H1 (cell line): ENCODE results near the gene PTTG1IP. TPM values are rescaled to one million over a fixed set of nuclear protein-coding genes. Genes with fewer than 3 reads are reported as not detected.

Experiments used
- CTCF ChIA-PET: fragments of 300-600 bp; sonication (Branson Sonifier 250); formaldehyde crosslinking; loops from one replicate; lab custom pipeline; 2021; ENCODE audit not compliant: partially characterized antibody; lab: Charles Lee
- POLR2A ChIA-PET: fragments of 300-600 bp; sonication (Branson Sonifier 250); formaldehyde crosslinking; loops from one replicate; lab custom pipeline; 2021; ENCODE audit warnings: inconsistent platforms; ENCODE audit not compliant: partially characterized antibody; lab: Charles Lee
- DNase-seq, 2 experiments: peaks; one replicate each; pipeline versions ENCODE4 v3.0.0 to v3.0.0-alpha.2; 2010 to 2022; ENCODE audit warnings: low spot score in 2 of 2, low read depth in 1 of 2, mixed read lengths in 1 of 2
- FAIRE-seq: peaks from 2 replicates; lab custom pipeline; 2011; peaks lifted over from hg19 to GRCh38; lab: Jason Lieb, UNC
- H2AFZ ChIP-seq: 2 replicates; pipeline ENCODE4 v1.8.1; 2012; ENCODE audit warnings: low read length, inconsistent platforms
- H2AK5ac ChIP-seq: 2 replicates; pipeline ENCODE4 v1.6.1; 2013; ENCODE audit warnings: low read depth, low read length
- H2BK120ac ChIP-seq: replicated peaks from 2 replicates; pipeline ENCODE3; 2013; ENCODE audit warnings: low read depth, low read length, inconsistent platforms
- H2BK12ac ChIP-seq: 2 replicates; pipeline ENCODE4 v1.6.1; 2013; ENCODE audit warnings: low read depth, low read length
- H2BK15ac ChIP-seq: 2 replicates; pipeline ENCODE4 v1.6.1; 2013; ENCODE audit warnings: low read length
- H2BK20ac ChIP-seq: 2 replicates; pipeline ENCODE4 v1.6.1; 2013; ENCODE audit warnings: low read length
- H2BK5ac ChIP-seq: 2 replicates; pipeline ENCODE4 v1.6.1; 2013; ENCODE audit warnings: low read depth, low read length
- H3K14ac ChIP-seq: 2 replicates; pipeline ENCODE4 v1.6.1; 2013; ENCODE audit warnings: inconsistent platforms; ENCODE audit not compliant: insufficient read length
- H3K18ac ChIP-seq: 2 replicates; pipeline ENCODE4 v1.6.1; 2013; ENCODE audit warnings: low read length; ENCODE audit errors: extremely low read depth
- H3K23ac ChIP-seq: 2 replicates; pipeline ENCODE4 v1.6.1; 2013; ENCODE audit warnings: inconsistent platforms; ENCODE audit not compliant: insufficient read length
- H3K23me2 ChIP-seq: 2 replicates; pipeline ENCODE4 v1.6.1; 2013; ENCODE audit warnings: low read depth, low read length
- H3K27ac ChIP-seq: 2 replicates; pipeline ENCODE4 v1.6.1; 2011; ENCODE audit warnings: low read depth, low read length, inconsistent platforms
- H3K27me3 ChIP-seq, 4 experiments: replicated peaks in 1 of 4; 1 replicate in 1 of 4; 2 replicates in 3 of 4; pipeline versions ENCODE4 v1.6.1 to v1.8.1; 2011 to 2013; ENCODE audit warnings: low read length in 3 of 4, mild to moderate bottlenecking in 3 of 4, inconsistent platforms in 2 of 4, mixed read lengths in 2 of 4, moderate library complexity in 1 of 4; ENCODE audit not compliant: control insufficient read depth in 3 of 4, insufficient read depth in 3 of 4; ENCODE audit errors: extremely low read depth in 1 of 4
- H3K36me3 ChIP-seq, 4 experiments: 2 replicates each; pipeline versions ENCODE4 v1.6.1 to v1.8.1; 2011 to 2013; ENCODE audit warnings: mild to moderate bottlenecking in 4 of 4, low read length in 3 of 4, moderate library complexity in 2 of 4, control low read depth in 1 of 4, inconsistent platforms in 1 of 4; ENCODE audit not compliant: insufficient read depth in 4 of 4, control insufficient read depth in 2 of 4
- H3K4ac ChIP-seq: replicated peaks from 2 replicates; pipeline ENCODE3; 2013; ENCODE audit warnings: low read length, low read depth, mixed read lengths, inconsistent platforms; ENCODE audit not compliant: insufficient read length
- H3K4me1 ChIP-seq, 4 experiments: replicated peaks in 1 of 4; 1 replicate in 1 of 4; 2 replicates in 3 of 4; pipeline versions ENCODE4 v1.6.1 to v1.8.1; 2011 to 2013; ENCODE audit warnings: low read length in 3 of 4, inconsistent platforms in 2 of 4, mixed read lengths in 1 of 4; ENCODE audit not compliant: insufficient read depth in 4 of 4, control insufficient read depth in 3 of 4
- H3K4me2 ChIP-seq, 2 experiments: 2 replicates each; pipeline versions ENCODE4 v1.6.1 to v1.8.1; 2011 to 2013; ENCODE audit warnings: low read depth in 2 of 2, low read length in 2 of 2, control low read depth in 1 of 2, inconsistent platforms in 1 of 2, mild to moderate bottlenecking in 1 of 2; ENCODE audit not compliant: insufficient read depth in 1 of 2
- H3K4me3 ChIP-seq, 4 experiments: fragments of 200-600, 300-600 bp in 1 of 4; sonication (generic), shearing (Covaris generic), sonication (Bioruptor Twin) in 1 of 4; 2 replicates each; pipeline versions ENCODE4 v1.5.1 to v1.8.1; 2011 to 2016; ENCODE audit warnings: low read length in 4 of 4, low read depth in 3 of 4, control low read depth in 2 of 4, inconsistent platforms in 2 of 4, mild to moderate bottlenecking in 2 of 4, mixed read lengths in 1 of 4, moderate library complexity in 1 of 4; ENCODE audit not compliant: insufficient read depth in 2 of 4; ENCODE audit errors: extremely low read depth in 1 of 4
- H3K56ac ChIP-seq: replicated peaks from 2 replicates; pipeline ENCODE3; 2013; ENCODE audit warnings: low read depth, mild to moderate bottlenecking, mixed read lengths, low read length, inconsistent platforms; ENCODE audit not compliant: insufficient read length
- H3K79me1 ChIP-seq: 2 replicates; pipeline ENCODE4 v1.6.1; 2013; ENCODE audit warnings: low read depth, low read length, control low read depth
- H3K79me2 ChIP-seq, 2 experiments: 2 replicates each; pipeline versions ENCODE4 v1.6.1 to v1.8.1; 2012 to 2013; ENCODE audit warnings: low read length in 2 of 2, mild to moderate bottlenecking in 2 of 2, inconsistent platforms in 1 of 2; ENCODE audit not compliant: insufficient read depth in 2 of 2, control insufficient read depth in 1 of 2
- H3K9ac ChIP-seq, 4 experiments: replicated peaks in 1 of 4; 1 replicate in 1 of 4; 2 replicates in 3 of 4; pipeline versions ENCODE4 v1.6.1 to v1.8.1; 2011 to 2013; ENCODE audit warnings: low read depth in 3 of 4, low read length in 3 of 4, control low read depth in 2 of 4, mild to moderate bottlenecking in 2 of 4, moderate library complexity in 2 of 4, inconsistent platforms in 1 of 4; ENCODE audit errors: extremely low read depth in 1 of 4
- H3K9me3 ChIP-seq, 2 experiments: 2 replicates each; pipeline versions ENCODE4 v1.6.1 to v1.8.1; 2012 to 2013; ENCODE audit warnings: mild to moderate bottlenecking in 2 of 2, moderate library complexity in 2 of 2, control low read depth in 1 of 2, inconsistent platforms in 1 of 2, low read depth in 1 of 2, low read length in 1 of 2, mixed read lengths in 1 of 2; ENCODE audit not compliant: insufficient read depth in 2 of 2
- H4K20me1 ChIP-seq, 2 experiments: replicated peaks in 1 of 2; 2 replicates each; pipeline versions ENCODE3 to v1.8.1; 2011 to 2013; ENCODE audit warnings: inconsistent platforms in 2 of 2, low read length in 2 of 2, mild to moderate bottlenecking in 1 of 2; ENCODE audit not compliant: insufficient read depth in 2 of 2, control insufficient read depth in 1 of 2
- H4K5ac ChIP-seq: 2 replicates; pipeline ENCODE4 v1.6.1; 2013; ENCODE audit warnings: low read length, low read depth, mixed read lengths, inconsistent platforms; ENCODE audit not compliant: insufficient read length
- H4K8ac ChIP-seq: 2 replicates; pipeline ENCODE4 v1.8.0; 2013; ENCODE audit warnings: mild to moderate bottlenecking, moderate library complexity, low read length, inconsistent platforms; ENCODE audit not compliant: insufficient read depth; ENCODE audit errors: extremely low read depth
- H4K91ac ChIP-seq: replicated peaks from 2 replicates; pipeline ENCODE3; 2013; ENCODE audit warnings: low read length, mixed read lengths, inconsistent platforms; ENCODE audit not compliant: insufficient read length
- BCL11A ChIP-seq, 2 experiments: IDR thresholded peaks; one replicate each; pipeline ENCODE4 v1.6.1; 2011; ENCODE audit warnings: low read depth in 2 of 2, low read length in 2 of 2, mild to moderate bottlenecking in 2 of 2
- CBX8 ChIP-seq: fragments of 300-800, 300-1000 bp; sonication (generic); IDR thresholded peaks from 2 replicates; pipeline ENCODE4 v1.7.1; 2016; ENCODE audit warnings: low read depth, low read length, borderline replicate concordance
- EZH2 ChIP-seq: fragments of 200-600 bp; sonication (generic); IDR thresholded peaks from 2 replicates; pipeline ENCODE4 v1.7.1; 2012; ENCODE audit warnings: low read depth, mild to moderate bottlenecking, moderate library complexity, low read length, inconsistent platforms; ENCODE audit not compliant: severe bottlenecking
- FOSL1 ChIP-seq: IDR thresholded peaks from 2 replicates; pipeline ENCODE4 v1.6.1; 2011; ENCODE audit warnings: mild to moderate bottlenecking, low read depth, low read length, moderate library complexity; ENCODE audit not compliant: insufficient read depth
- HDAC2 ChIP-seq, 2 experiments: fragments of 300-600 bp in 1 of 2; sonication (generic) in 1 of 2; IDR thresholded peaks; 2 replicates each; pipeline ENCODE4 v1.6.1; 2011 to 2012; ENCODE audit warnings: low read depth in 2 of 2, low read length in 2 of 2, mild to moderate bottlenecking in 2 of 2, moderate library complexity in 2 of 2, borderline replicate concordance in 1 of 2, inconsistent platforms in 1 of 2
- KDM4A ChIP-seq: IDR thresholded peaks from one replicate; pipeline ENCODE4 v1.7.1; 2012; ENCODE audit warnings: low read depth, mild to moderate bottlenecking, moderate library complexity, low read length, inconsistent platforms; ENCODE audit not compliant: severe bottlenecking
- WGBS, 2 experiments: shearing (Covaris generic) in 1 of 2; methylation state at CpG; one replicate each; pipeline versions ENCODE4 v1.1.6 to v1.1.7; 2013 to 2015; ENCODE audit warnings: low lambda C conversion rate in 2 of 2, mixed read lengths in 2 of 2, inconsistent platforms in 1 of 2, low coverage in 1 of 2, missing lambda C conversion rate in 1 of 2; ENCODE audit not compliant: insufficient replicate concordance in 2 of 2, insufficient coverage in 1 of 2, insufficient read length in 1 of 2; ENCODE audit errors: extremely low coverage in 1 of 2, missing lambda C conversion rate in 1 of 2; 5-methylcytosine and 5-hydroxymethylcytosine counted together
- polyA plus RNA-seq, 7 experiments: library from polyadenylated mRNA; depleted of rRNA in 3 of 7; stranded (reverse) in 5 of 7; unstranded in 2 of 7; fragments of >200 nt in 5 of 7; fragments of 200-250 nt in 2 of 7; gene quantifications; 1 replicate in 5 of 7; 2 replicates in 1 of 7; 4 replicates in 1 of 7; pipeline versions ENCODE4 v1.2.1 to v1.2.3, GENCODE V29; 2011 to 2013; ENCODE audit warnings: missing spikeins in 2 of 7, mixed read lengths in 2 of 7
- total RNA-seq: library from RNA; stranded (reverse); fragmentation: NEBNext Ultra II Directional; extraction: Animal tissue kit (Norgen Biotek cat#: 25700); gene quantifications from 2 replicates; pipeline ENCODE4 v1.2.1, GENCODE V29; 2021
- TF ChIP-seq, protein P1 (sequence below): IDR thresholded peaks from 2 replicates; pipeline ENCODE4 v1.6.1; 2012; ENCODE audit warnings: inconsistent platforms
- TF ChIP-seq, protein P2 (sequence below): IDR thresholded peaks from 2 replicates; pipeline ENCODE4 v1.6.1; 2011; ENCODE audit warnings: low read length, improper control_type of control experiment
- TF ChIP-seq, protein P3 (sequence below): IDR thresholded peaks from 2 replicates; pipeline ENCODE4 v1.6.1; 2012; ENCODE audit warnings: low read length, inconsistent platforms

PTTG1IP gene
- total and polyA plus RNA-seq, 2 of the 8 experiments (the other 6 are each of a cell fraction or from before 2014, with no cell fraction given) = 90.8 to 130 TPM

- DNase-seq (no peak), FAIRE-seq (no peak)
- CTCF ChIA-PET = interaction anchor here (0.8 to 1.3 kb wide), 7 partner anchors 13 to 438 kb away, joined by 3 to 6 read pairs (median 3); partner anchors contain the start of gene PTTG1IP
- no peak for TF ChIP-seq KDM4A
- TF ChIP-seq HDAC2 (IDR thresholded peaks at IDR 0.05; ENCODE audit: borderline replicate concordance in 1 of 2, low read depth in 2 of 2, low read length in 2 of 2) = no peak
- TF ChIP-seq, protein P1, sequence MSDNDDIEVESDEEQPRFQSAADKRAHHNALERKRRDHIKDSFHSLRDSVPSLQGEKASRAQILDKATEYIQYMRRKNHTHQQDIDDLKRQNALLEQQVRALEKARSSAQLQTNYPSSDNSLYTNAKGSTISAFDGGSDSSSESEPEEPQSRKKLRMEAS = no peak
- TF ChIP-seq, protein P2, sequence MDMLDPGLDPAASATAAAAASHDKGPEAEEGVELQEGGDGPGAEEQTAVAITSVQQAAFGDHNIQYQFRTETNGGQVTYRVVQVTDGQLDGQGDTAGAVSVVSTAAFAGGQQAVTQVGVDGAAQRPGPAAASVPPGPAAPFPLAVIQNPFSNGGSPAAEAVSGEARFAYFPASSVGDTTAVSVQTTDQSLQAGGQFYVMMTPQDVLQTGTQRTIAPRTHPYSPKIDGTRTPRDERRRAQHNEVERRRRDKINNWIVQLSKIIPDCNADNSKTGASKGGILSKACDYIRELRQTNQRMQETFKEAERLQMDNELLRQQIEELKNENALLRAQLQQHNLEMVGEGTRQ = no peak
- no peak for TF ChIP-seq CBX8
- no peak for TF ChIP-seq EZH2
- no peak for TF ChIP-seq BCL11A (IDR thresholded peaks at IDR 0.05; ENCODE audit: low read depth in 2 of 2, low read length in 2 of 2)
- TF ChIP-seq, protein P3, sequence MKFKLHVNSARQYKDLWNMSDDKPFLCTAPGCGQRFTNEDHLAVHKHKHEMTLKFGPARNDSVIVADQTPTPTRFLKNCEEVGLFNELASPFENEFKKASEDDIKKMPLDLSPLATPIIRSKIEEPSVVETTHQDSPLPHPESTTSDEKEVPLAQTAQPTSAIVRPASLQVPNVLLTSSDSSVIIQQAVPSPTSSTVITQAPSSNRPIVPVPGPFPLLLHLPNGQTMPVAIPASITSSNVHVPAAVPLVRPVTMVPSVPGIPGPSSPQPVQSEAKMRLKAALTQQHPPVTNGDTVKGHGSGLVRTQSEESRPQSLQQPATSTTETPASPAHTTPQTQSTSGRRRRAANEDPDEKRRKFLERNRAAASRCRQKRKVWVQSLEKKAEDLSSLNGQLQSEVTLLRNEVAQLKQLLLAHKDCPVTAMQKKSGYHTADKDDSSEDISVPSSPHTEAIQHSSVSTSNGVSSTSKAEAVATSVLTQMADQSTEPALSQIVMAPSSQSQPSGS = no peak
- no peak for TF ChIP-seq FOSL1
These were observed 27.3 kb downstream of the PTTG1IP start for GRCh38 chr21:44846224-44846484.

More at GRCh38 chr21:44846224-44846484, 27.3 kb downstream of the PTTG1IP start:
- H2AFZ ChIP-seq = no peak overlapping the region
- peaks cover 0 to 4% of the 10 kb centered on the region in 2 experiments for H4K20me1 ChIP-seq
- H2AK5ac ChIP-seq = no peak overlapping the region
- no peak overlapping the region for H3K56ac ChIP-seq
- H3K27me3 ChIP-seq = no peaks in the 10 kb centered on the region
- no peak overlapping the region for H2BK120ac ChIP-seq
- H4K5ac ChIP-seq = no peak overlapping the region
- no peak overlapping the region for H3K27ac ChIP-seq
- peak overlapping the region; percentile 64; the same call in 1 of the 2 replicates for H2BK20ac ChIP-seq
- H3K14ac ChIP-seq = no peak overlapping the region
- 81% methylated on average over 1 of the region's 1 CpG; no CpG with 5 or more reads in 1 of the 2 experiments for WGBS, 2 experiments
- no peak overlapping the region for H2BK12ac ChIP-seq
- H3K4me1 ChIP-seq = peaks cover 0 to 16% (median 4%) of the 10 kb centered on the region in 4 experiments; a peak in 5 of 7 replicates
- no peak overlapping the region for H3K18ac ChIP-seq
- no peak overlapping the region; a peak in 1 of 7 replicates for H3K9ac ChIP-seq
- H3K4me2 ChIP-seq = peak overlapping the region; percentile 40 to 57
- POLR2A ChIA-PET = interaction anchor here (0.6 to 2.3 kb wide), 4 partner anchors 14 to 848 kb away, joined by 3 to 5 read pairs (median 4); no protein-coding TSS in a partner anchor
- H2BK5ac ChIP-seq = no peak overlapping the region
- H3K23ac ChIP-seq = no peak overlapping the region
- H3K4me3 ChIP-seq = peak overlapping the region; percentile 10 to 53 (median 24); a peak in 5 of 8 replicates
- peaks cover 12 to 22% (median 17%) of the 10 kb centered on the region in 4 experiments; a peak in 5 of 8 replicates for H3K36me3 ChIP-seq
- peak overlapping the region; percentile 66 for H4K91ac ChIP-seq
- peaks cover 3% of the 10 kb centered on the region; the same call in 1 of the 2 replicates for H3K23me2 ChIP-seq
- no peak overlapping the region for H3K4ac ChIP-seq
- H3K79me1 ChIP-seq = no peaks in the 10 kb centered on the region; the same call in 1 of the 2 replicates
- no peaks in the 10 kb centered on the region for H3K79me2 ChIP-seq
- H2BK15ac ChIP-seq = no peak overlapping the region; the same call in 1 of the 2 replicates
- H3K9me3 ChIP-seq = no peaks in the 10 kb centered on the region; a peak in 1 of 4 replicates
- peak overlapping the region; percentile 11; the same call in 1 of the 2 replicates for H4K8ac ChIP-seq
